OCI-LY7 (cell line): ENCODE measurements around the gene FGF18.

Experiments
- CTCF ChIP-seq: fragments of 200-600 bp; sonication (generic); conservative IDR thresholded peaks from 2 replicates; pipeline ENCODE4 v1.5.1; 2014; ENCODE audit warnings: mild to moderate bottlenecking, antibody characterized with exemption, low read length, moderate library complexity, mixed read lengths
- EZH2phosphoT487 ChIP-seq: fragments of 200-600 bp; sonication (generic); IDR thresholded peaks from 2 replicates; pipeline ENCODE4 v1.6.1; 2018; ENCODE audit warnings: low read depth, borderline replicate concordance, mild to moderate bottlenecking, mixed run types, antibody characterized with exemption, low read length, moderate library complexity, mixed read lengths

DNA sequence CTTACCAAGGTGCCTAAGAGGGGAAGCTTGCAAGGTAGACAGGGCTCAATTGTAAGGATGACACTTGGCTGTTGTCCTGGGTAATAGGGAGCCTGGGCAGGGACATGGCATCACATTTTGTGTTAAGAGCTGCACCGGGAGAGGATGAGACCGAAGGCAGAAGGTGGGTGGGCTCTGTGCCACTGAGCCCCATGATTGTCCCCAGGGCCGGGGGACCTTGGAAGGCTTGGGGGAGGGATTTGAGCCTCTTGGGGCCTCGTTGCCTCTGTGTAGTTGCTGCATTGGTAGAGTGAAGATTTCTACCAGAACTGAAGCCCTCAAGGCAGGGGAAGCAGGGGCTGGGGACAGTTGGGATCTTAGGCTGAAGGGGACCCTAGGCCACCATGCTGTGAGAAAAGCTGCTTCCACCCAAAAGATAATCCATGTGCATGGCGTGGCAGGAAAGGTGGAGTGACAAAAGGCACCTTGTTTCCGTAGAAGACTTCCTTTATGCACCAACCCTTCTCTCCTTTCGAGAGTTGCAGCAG is 11.9 kb downstream of the FGF18 start:
- no peak for TF ChIP-seq CTCF
- TF ChIP-seq EZH2phosphoT487 = no peak
